ENCODE data around the gene VAPB. TPM values are rescaled to one million over a fixed set of nuclear protein-coding genes. Genes with fewer than 3 reads are reported as not detected.

VAPB gene
- polyA plus RNA-seq, 1 donor from 2014 or later: 32.5 TPM

- Histone ChIP-seq H3K36me3 (ENCODE audit: insufficient read depth, low read length) (no peaks in the 10 kb centered on the region), H3K9me3 (ENCODE audit: low read length) (no peaks in the 10 kb centered on the region), H3K9ac (ENCODE audit: low read length) (no peak overlapping the region), H3K4me2 (ENCODE audit: low read length) (no peak overlapping the region), H2AFZ (ENCODE audit: low read depth, low read length) (no peak overlapping the region), H3F3A (ENCODE audit: insufficient read depth, low read length, poor library complexity, severe bottlenecking) (no peaks in the 10 kb centered on the region), H4K20me1 (ENCODE audit: insufficient read depth) (no peaks in the 10 kb centered on the region), H3K9me2 (ENCODE audit: insufficient read depth, low read length) (no peaks in the 10 kb centered on the region), H3K4me3 (ENCODE audit: low read length) (no peak overlapping the region), H3K79me2 (replicated peaks; ENCODE audit: insufficient read depth, low read length) (no peaks in the 10 kb centered on the region), H3K27me3 (ENCODE audit: insufficient read depth, low read depth, low read length) (no peaks in the 10 kb centered on the region), H3K27ac (ENCODE audit: low read length) (no peak overlapping the region)
- no peak for TF ChIP-seq REST (IDR thresholded peaks at IDR 0.05; ENCODE audit: borderline replicate concordance)
- TF ChIP-seq POLR2AphosphoS5 (IDR thresholded peaks at IDR 0.05): no peak
- TF ChIP-seq EZH2 (IDR thresholded peaks at IDR 0.05; ENCODE audit: borderline replicate concordance, insufficient read depth, low read length, poor library complexity, severe bottlenecking): no peak
- no peak for TF ChIP-seq CTCF (IDR thresholded peaks at IDR 0.05; ENCODE audit: poor library complexity, severe bottlenecking)
- TF ChIP-seq RAD21 (conservative IDR thresholded peaks at IDR 0.05): no peak
- TF ChIP-seq MXI1 (conservative IDR thresholded peaks at IDR 0.05; ENCODE audit: poor library complexity, severe bottlenecking): no peak
- TF ChIP-seq EP300 (conservative IDR thresholded peaks at IDR 0.05; ENCODE audit: poor library complexity, severe bottlenecking): no peak
- no peak for TF ChIP-seq SMC3 (conservative IDR thresholded peaks at IDR 0.05; ENCODE audit: poor library complexity)
- no peak for TF ChIP-seq TAF1 (IDR thresholded peaks at IDR 0.05; ENCODE audit: low read depth)
These were observed 12.0 kb upstream of the VAPB start for GRCh38 chr20:58377017-58377416.

- no peak overlapping the region for H3K4me3 ChIP-seq (ENCODE audit: low read length)
- TF ChIP-seq REST (IDR thresholded peaks at IDR 0.05; ENCODE audit: borderline replicate concordance) (no peak), SMC3 (conservative IDR thresholded peaks at IDR 0.05; ENCODE audit: poor library complexity) (no peak), EZH2 (IDR thresholded peaks at IDR 0.05; ENCODE audit: borderline replicate concordance, insufficient read depth, low read length, poor library complexity, severe bottlenecking) (no peak), POLR2AphosphoS5 (IDR thresholded peaks at IDR 0.05) (no peak), CTCF (IDR thresholded peaks at IDR 0.05; ENCODE audit: poor library complexity, severe bottlenecking) (no peak), RAD21 (conservative IDR thresholded peaks at IDR 0.05) (no peak), MXI1 (conservative IDR thresholded peaks at IDR 0.05; ENCODE audit: poor library complexity, severe bottlenecking) (no peak), EP300 (conservative IDR thresholded peaks at IDR 0.05; ENCODE audit: poor library complexity, severe bottlenecking) (no peak), TAF1 (IDR thresholded peaks at IDR 0.05; ENCODE audit: low read depth) (no peak)
- H4K20me1 ChIP-seq (ENCODE audit: insufficient read depth): no peaks in the 10 kb centered on the region
- H3K9me3 ChIP-seq (ENCODE audit: low read length): no peaks in the 10 kb centered on the region
- no peaks in the 10 kb centered on the region for H3K27me3 ChIP-seq (ENCODE audit: insufficient read depth, low read depth, low read length)
- H2AFZ ChIP-seq (ENCODE audit: low read depth, low read length): no peak overlapping the region
- H3K9ac ChIP-seq (ENCODE audit: low read length): no peak overlapping the region
- no peak overlapping the region for H3K27ac ChIP-seq (ENCODE audit: low read length)
- H3K36me3 ChIP-seq (ENCODE audit: insufficient read depth, low read length): no peaks in the 10 kb centered on the region
- no peaks in the 10 kb centered on the region for H3K79me2 ChIP-seq (replicated peaks; ENCODE audit: insufficient read depth, low read length)
- H3K4me2 ChIP-seq (ENCODE audit: low read length): no peak overlapping the region
- no peaks in the 10 kb centered on the region for H3F3A ChIP-seq (ENCODE audit: insufficient read depth, low read length, poor library complexity, severe bottlenecking)
- H3K9me2 ChIP-seq (ENCODE audit: insufficient read depth, low read length): no peaks in the 10 kb centered on the region
These were observed 11.1 kb upstream of the VAPB start for GRCh38 chr20:58377766-58378401.

Measured in neural cell (in vitro differentiated cells).